CD8-positive, alpha-beta memory T cell (primary cell): Measurements from ENCODE around the gene RASGRP3. TPM values are rescaled to one million over a fixed set of nuclear protein-coding genes. Genes with fewer than 3 reads are reported as not detected.

ENCODE experiments used
- CTCF ChIA-PET: fragments of 350-600 bp; sonication (Branson Sonifier 250); formaldehyde crosslinking; loops from one replicate; lab custom pipeline; 2021; ENCODE audit warnings: antibody characterized with exemption; lab: Charles Lee
- POLR2A ChIA-PET: fragments of 350-600 bp; sonication (Branson Sonifier 250); formaldehyde crosslinking; loops from one replicate; lab custom pipeline; 2021; ENCODE audit warnings: antibody characterized with exemption; lab: Charles Lee
- DNase-seq, 5 donors: peaks; one replicate each; pipeline versions ENCODE4 v3.0.0 to v3.0.0-alpha.2; 2020 to 2022; ENCODE audit warnings: mixed read lengths in 1 of 5
- H3K27ac ChIP-seq: one replicate; pipeline ENCODE4 v1.7.0; 2013; ENCODE audit warnings: low read depth, mild to moderate bottlenecking, low read length, moderate library complexity
- H3K27me3 ChIP-seq: 2 replicates; pipeline ENCODE4 v1.7.0; 2013; ENCODE audit warnings: low read length, mild to moderate bottlenecking; ENCODE audit not compliant: insufficient read depth, poor library complexity, severe bottlenecking
- H3K36me3 ChIP-seq: 2 replicates; pipeline ENCODE4 v1.7.0; 2013; ENCODE audit warnings: mild to moderate bottlenecking, low read length, moderate library complexity; ENCODE audit not compliant: insufficient read depth
- H3K4me1 ChIP-seq: 2 replicates; pipeline ENCODE4 v1.7.0; 2013; ENCODE audit warnings: mild to moderate bottlenecking, low read length, moderate library complexity; ENCODE audit not compliant: insufficient read depth
- H3K4me3 ChIP-seq: 2 replicates; pipeline ENCODE4 v1.7.0; 2013; ENCODE audit warnings: mild to moderate bottlenecking, low read length
- H3K9me3 ChIP-seq: 2 replicates; pipeline ENCODE4 v1.7.0; 2013; ENCODE audit warnings: mild to moderate bottlenecking, low read length
- H3K27ac Mint-ChIP-seq, 8 donors: one replicate each; pipeline ENCODE4 v1.8.0; 2020 to 2021; ENCODE audit warnings: mixed read lengths in 8 of 8, mild to moderate bottlenecking in 6 of 8, inconsistent platforms in 3 of 8, moderate library complexity in 3 of 8
- H3K27me3 Mint-ChIP-seq, 2 donors: one replicate each; pipeline ENCODE4 v1.8.0; 2020 to 2021; ENCODE audit warnings: mixed read lengths in 2 of 2, mild to moderate bottlenecking in 1 of 2, moderate library complexity in 1 of 2
- H3K36me3 Mint-ChIP-seq, 3 donors: one replicate each; pipeline ENCODE4 v1.8.0; 2020 to 2021; ENCODE audit warnings: mixed read lengths in 3 of 3, inconsistent platforms in 1 of 3, mild to moderate bottlenecking in 1 of 3
- H3K4me1 Mint-ChIP-seq, 3 donors: one replicate each; pipeline ENCODE4 v1.8.0; 2020 to 2021; ENCODE audit warnings: mixed read lengths in 3 of 3, inconsistent platforms in 1 of 3, mild to moderate bottlenecking in 1 of 3
- H3K4me3 Mint-ChIP-seq, 7 donors: one replicate each; pipeline ENCODE4 v1.8.0; 2020 to 2021; ENCODE audit warnings: mixed read lengths in 7 of 7, mild to moderate bottlenecking in 6 of 7, moderate library complexity in 4 of 7, inconsistent platforms in 2 of 7
- H3K9me3 Mint-ChIP-seq, 5 donors: one replicate each; pipeline ENCODE4 v1.8.0; 2020 to 2022; ENCODE audit warnings: mixed read lengths in 5 of 5, mild to moderate bottlenecking in 3 of 5, moderate library complexity in 2 of 5, inconsistent platforms in 1 of 5
- polyA plus RNA-seq: library from polyadenylated mRNA; unstranded; fragments of 300-500 nt; fragmentation: Illumina TruSeq; gene quantifications from one replicate; pipeline ENCODE4 v1.2.3, GENCODE V29; 2021
- total RNA-seq, 2 experiments: library from RNA; stranded (reverse); gene quantifications; one replicate each; pipeline ENCODE4 v1.2.3, GENCODE V29; 2021

The RASGRP3 gene
- total and polyA plus RNA-seq, 3 experiments from 2014 or later = 3.1 to 3.6 (median 3.5) TPM

DNA sequence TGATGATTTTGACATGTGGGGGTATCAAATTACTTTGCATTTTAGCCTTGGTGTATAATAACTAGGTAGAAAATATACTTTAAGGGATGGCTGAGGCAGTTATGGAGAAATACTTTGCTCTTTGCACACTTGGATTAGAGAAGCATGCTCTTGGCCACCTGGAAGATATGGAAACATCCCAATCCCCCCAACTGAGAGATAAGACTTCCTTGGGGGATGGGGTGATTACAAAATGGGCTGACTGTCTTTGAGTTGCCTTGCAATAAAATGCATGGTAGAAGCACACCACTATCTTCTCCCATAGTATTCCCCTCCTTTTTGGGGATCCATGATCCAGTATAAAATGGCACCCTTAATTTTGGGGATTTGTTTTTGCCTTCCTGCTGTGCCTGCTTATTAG is 137.7 kb downstream of the RASGRP3 start:
- Histone ChIP-seq H3K9me3 (no peaks in the 10 kb centered on the region), H3K36me3 (no peaks in the 10 kb centered on the region), H3K27ac (no peak overlapping the region), H3K27me3 (no peaks in the 10 kb centered on the region), H3K4me1 (no peaks in the 10 kb centered on the region), H3K4me3 (no peak overlapping the region)
- peaks cover 10 to 23% (median 13%) of the 10 kb centered on the region in 5 donors for H3K9me3 Mint-ChIP-seq
- peaks cover 2 to 8% of the 10 kb centered on the region in 2 donors for H3K27me3 Mint-ChIP-seq
- CTCF ChIA-PET = no interaction called here
- no peak overlapping the region for H3K27ac Mint-ChIP-seq
- POLR2A ChIA-PET = no interaction called here
- no peak for DNase-seq
- peaks cover 1 to 29% (median 3%) of the 10 kb centered on the region in 3 donors for H3K36me3 Mint-ChIP-seq
- H3K4me1 Mint-ChIP-seq = no peaks in the 10 kb centered on the region
- no peak overlapping the region for H3K4me3 Mint-ChIP-seq

Other genes starting within 250 kb of the RASGRP3 start
- 10 to 100 TPM; 85.5 to 86.4 TPM for gene FAM98A, start 122.7 kb downstream of the RASGRP3 start, total RNA-seq
- 28.5 TPM for gene FAM98A, start 122.7 kb downstream of the RASGRP3 start, polyA plus RNA-seq